ENCODE measurements around the gene PARD6A. TPM values are rescaled to one million over a fixed set of nuclear protein-coding genes. Genes with fewer than 3 reads are reported as not detected.
A peak's percentile ranks its signal among the peaks of the same experiment; 100 is the strongest.

The PARD6A gene
- total RNA-seq, 1 experiment from 2014 or later = 10.8 TPM

DNA sequence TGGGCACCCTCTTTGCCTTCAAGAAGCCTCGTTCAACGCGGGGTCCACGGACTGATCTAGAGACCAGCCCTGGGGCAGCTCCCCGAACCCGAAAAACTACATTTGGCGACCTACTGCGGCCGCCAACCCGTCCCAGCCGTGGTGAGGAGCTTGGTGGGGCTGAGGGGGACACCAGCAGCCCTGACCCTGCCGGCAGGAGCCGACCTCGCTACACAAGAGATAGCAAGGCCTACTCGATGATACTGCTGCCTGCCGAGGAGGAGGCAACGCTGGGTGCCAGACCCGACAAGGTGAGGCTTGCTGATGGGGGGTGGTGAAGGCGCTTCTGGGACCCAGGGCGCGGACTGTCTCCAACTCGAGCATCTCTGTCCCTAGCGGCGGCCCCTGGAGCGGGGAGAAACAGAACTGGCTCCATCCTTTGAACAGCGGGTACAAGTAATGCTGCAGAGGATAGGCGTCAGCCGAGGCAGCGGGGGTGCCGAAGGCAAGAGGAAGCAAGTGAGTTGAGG, 6.3 kb upstream of the PARD6A start:
- no peak overlapping the region for H3K27ac ChIP-seq (ENCODE audit: insufficient read length, low read depth, low read length)
- H3K14ac ChIP-seq (ENCODE audit: insufficient read depth, low read length) = no peak overlapping the region
- H3K27me3 Mint-ChIP-seq (ENCODE audit: low read depth) = peaks cover 5% of the 10 kb centered on the region
- H3T11ph ChIP-seq (ENCODE audit: low read length) = no peak overlapping the region
- H4K20me1 ChIP-seq (ENCODE audit: control insufficient read depth, insufficient read depth, insufficient read length) = no peaks in the 10 kb centered on the region
- no CpG with 5 or more reads among the region's 30 CpGs for WGBS (ENCODE audit: extremely low coverage, insufficient read length, low lambda C conversion rate)
- no peak overlapping the region for H2AK5ac ChIP-seq (ENCODE audit: insufficient read length, low read length)
- no peaks in the 10 kb centered on the region; the same call in 1 of the 2 replicates for H3K27me3 ChIP-seq (ENCODE audit: insufficient read depth, low read length)
- no peak overlapping the region for H3K9ac ChIP-seq (ENCODE audit: extremely low read depth, insufficient read length, low read length)
- H3K4me2 ChIP-seq (ENCODE audit: insufficient read depth, insufficient read length, low read length) = no peak overlapping the region
- no peak overlapping the region for H3K4ac ChIP-seq (ENCODE audit: low read depth, low read length)
- H3K56ac ChIP-seq (ENCODE audit: insufficient read length, low read depth, low read length) = no peak overlapping the region
- H3K9me3 ChIP-seq (ENCODE audit: control insufficient read depth, low read depth, low read length) = no peaks in the 10 kb centered on the region
- no peak overlapping the region for H4K91ac ChIP-seq (ENCODE audit: insufficient read length, low read depth, low read length)
- no peaks in the 10 kb centered on the region; a peak in 1 of 5 replicates for H3K9me3 Mint-ChIP-seq
- no peaks in the 10 kb centered on the region for H3K79me1 ChIP-seq (ENCODE audit: insufficient read depth, low read depth, low read length, poor library complexity, severe bottlenecking)
- H2BK20ac ChIP-seq (ENCODE audit: low read depth, low read length, poor library complexity, severe bottlenecking) = no peak overlapping the region
- H2BK12ac ChIP-seq (ENCODE audit: insufficient read length, low read depth, low read length) = no peak overlapping the region
- no peak overlapping the region for H3K27ac Mint-ChIP-seq
- H3K79me2 ChIP-seq (ENCODE audit: insufficient read depth, low read length) = no peaks in the 10 kb centered on the region
- H3K4me1 Mint-ChIP-seq = peaks cover 8 to 11% of the 10 kb centered on the region in 2 experiments
- H3K23me2 ChIP-seq (ENCODE audit: insufficient read length, low read depth, low read length, poor library complexity, severe bottlenecking) = peaks cover 3% of the 10 kb centered on the region
- H2BK120ac ChIP-seq (ENCODE audit: low read depth, low read length, poor library complexity, severe bottlenecking) = no peak overlapping the region
- no peak overlapping the region for H4K8ac ChIP-seq (replicated peaks; ENCODE audit: insufficient read length, low read depth, low read length)
- no peaks in the 10 kb centered on the region for H3K4me1 ChIP-seq (ENCODE audit: insufficient read depth, low read length)
- H3K36me3 Mint-ChIP-seq (ENCODE audit: insufficient read depth in 1 of 3, low read depth in 3 of 3) = peaks cover 12 to 52% (median 39%) of the 10 kb centered on the region in 3 experiments
- DNase-seq = no peak
- H2BK5ac ChIP-seq (ENCODE audit: insufficient read length, low read length) = no peak overlapping the region
- TF ChIP-seq, protein P1, sequence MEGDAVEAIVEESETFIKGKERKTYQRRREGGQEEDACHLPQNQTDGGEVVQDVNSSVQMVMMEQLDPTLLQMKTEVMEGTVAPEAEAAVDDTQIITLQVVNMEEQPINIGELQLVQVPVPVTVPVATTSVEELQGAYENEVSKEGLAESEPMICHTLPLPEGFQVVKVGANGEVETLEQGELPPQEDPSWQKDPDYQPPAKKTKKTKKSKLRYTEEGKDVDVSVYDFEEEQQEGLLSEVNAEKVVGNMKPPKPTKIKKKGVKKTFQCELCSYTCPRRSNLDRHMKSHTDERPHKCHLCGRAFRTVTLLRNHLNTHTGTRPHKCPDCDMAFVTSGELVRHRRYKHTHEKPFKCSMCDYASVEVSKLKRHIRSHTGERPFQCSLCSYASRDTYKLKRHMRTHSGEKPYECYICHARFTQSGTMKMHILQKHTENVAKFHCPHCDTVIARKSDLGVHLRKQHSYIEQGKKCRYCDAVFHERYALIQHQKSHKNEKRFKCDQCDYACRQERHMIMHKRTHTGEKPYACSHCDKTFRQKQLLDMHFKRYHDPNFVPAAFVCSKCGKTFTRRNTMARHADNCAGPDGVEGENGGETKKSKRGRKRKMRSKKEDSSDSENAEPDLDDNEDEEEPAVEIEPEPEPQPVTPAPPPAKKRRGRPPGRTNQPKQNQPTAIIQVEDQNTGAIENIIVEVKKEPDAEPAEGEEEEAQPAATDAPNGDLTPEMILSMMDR (conservative IDR thresholded peaks at IDR 0.05) = no peak
- H4K5ac ChIP-seq (ENCODE audit: insufficient read length, low read depth, low read length) = no peak overlapping the region
- H3K4me3 Mint-ChIP-seq = peak overlapping the region in 1 of 2 experiments; percentile 54; a peak in 3 of 5 replicates
- no peak overlapping the region for H2AFZ ChIP-seq (ENCODE audit: low read length)
- H3K23ac ChIP-seq (ENCODE audit: insufficient read length, low read depth, low read length) = no peak overlapping the region
- H3K18ac ChIP-seq (ENCODE audit: insufficient read length, low read depth, low read length) = no peak overlapping the region
- H2BK15ac ChIP-seq (ENCODE audit: low read depth, low read length) = no peak overlapping the region
